KMS-11 (cell line): ENCODE data around the gene FOXP1.

ENCODE experiments used
- H2AFZ ChIP-seq: fragments of 200-600 bp; sonication (generic); 2 replicates; pipeline ENCODE4 v1.6.1; 2016; ENCODE audit warnings: antibody characterized with exemption, mixed run types, low read depth
- H3K27ac ChIP-seq: fragments of 200-600 bp; sonication (generic); 2 replicates; pipeline ENCODE4 v1.6.1; 2016; ENCODE audit warnings: mild to moderate bottlenecking, mixed run types
- H3K27me3 ChIP-seq: fragments of 200-600 bp; sonication (generic); 2 replicates; pipeline ENCODE4 v1.6.1; 2017; ENCODE audit warnings: mild to moderate bottlenecking, low read depth, mixed run types, moderate library complexity; ENCODE audit not compliant: insufficient read depth
- H3K36me3 ChIP-seq: fragments of 200-600 bp; sonication (generic); 2 replicates; pipeline ENCODE4 v1.6.1; 2017; ENCODE audit warnings: mild to moderate bottlenecking, mixed run types; ENCODE audit not compliant: insufficient read depth
- H3K4me1 ChIP-seq: fragments of 200-600 bp; sonication (generic); 2 replicates; pipeline ENCODE4 v1.6.1; 2016; ENCODE audit warnings: mild to moderate bottlenecking, low read depth, mixed run types; ENCODE audit not compliant: poor library complexity, severe bottlenecking
- H3K4me2 ChIP-seq: fragments of 200-600 bp; sonication (generic); 2 replicates; pipeline ENCODE4 v1.7.0; 2016; ENCODE audit warnings: mild to moderate bottlenecking, mixed run types
- H3K4me3 ChIP-seq: fragments of 200-600 bp; sonication (generic); IDR thresholded peaks from 2 replicates; pipeline ENCODE4 v1.6.1; 2017; ENCODE audit warnings: low read depth, low read length, mixed read lengths; ENCODE audit not compliant: insufficient read depth
- H3K79me2 ChIP-seq: fragments of 200-600 bp; sonication (generic); 2 replicates; pipeline ENCODE4 v1.6.1; 2016; ENCODE audit warnings: low read depth, mixed run types; ENCODE audit not compliant: insufficient read depth
- H3K9ac ChIP-seq: fragments of 200-600 bp; sonication (generic); 2 replicates; pipeline ENCODE4 v1.6.1; 2016; ENCODE audit warnings: mild to moderate bottlenecking, mixed run types
- H4K20me1 ChIP-seq: fragments of 200-600 bp; sonication (generic); 2 replicates; pipeline ENCODE4 v1.6.1; 2016; ENCODE audit warnings: mild to moderate bottlenecking, mixed run types; ENCODE audit not compliant: insufficient read depth
- CTCF ChIP-seq: fragments of 200-600 bp; sonication (generic); conservative IDR thresholded peaks from 2 replicates; pipeline ENCODE4 v1.6.1; 2017; ENCODE audit warnings: low read depth, mild to moderate bottlenecking, antibody characterized with exemption, low read length, moderate library complexity, mixed read lengths

FOXP1 gene

GRCh38 chr3:71380096-71380495, 203.4 kb downstream of the FOXP1 start:
- Histone ChIP-seq H3K4me1 (peaks cover 7% of the 10 kb centered on the region), H2AFZ (no peak overlapping the region), H4K20me1 (no peaks in the 10 kb centered on the region), H3K27me3 (no peaks in the 10 kb centered on the region), H3K79me2 (no peaks in the 10 kb centered on the region), H3K4me2 (no peak overlapping the region), H3K4me3 (no peak overlapping the region), H3K9ac (no peak overlapping the region), H3K27ac (no peak overlapping the region), H3K36me3 (no peaks in the 10 kb centered on the region)
- no peak for TF ChIP-seq CTCF

GRCh38 chr3:71378509-71378908, 205.0 kb downstream of the FOXP1 start:
- no peaks in the 10 kb centered on the region for H3K36me3 ChIP-seq
- TF ChIP-seq CTCF = no peak
- H3K4me1 ChIP-seq = peaks cover 23% of the 10 kb centered on the region
- H3K79me2 ChIP-seq = no peaks in the 10 kb centered on the region
- no peak overlapping the region for H3K27ac ChIP-seq
- H3K4me2 ChIP-seq = no peak overlapping the region
- no peaks in the 10 kb centered on the region for H4K20me1 ChIP-seq
- no peak overlapping the region for H3K9ac ChIP-seq
- H3K27me3 ChIP-seq = no peaks in the 10 kb centered on the region
- H2AFZ ChIP-seq = no peak overlapping the region
- H3K4me3 ChIP-seq = no peak overlapping the region

GRCh38 chr3:71376911-71377310, 206.6 kb downstream of the FOXP1 start:
- no peaks in the 10 kb centered on the region for H3K36me3 ChIP-seq
- TF ChIP-seq CTCF = no peak

GRCh38 chr3:71376503-71376902, 207.0 kb downstream of the FOXP1 start:
- Histone ChIP-seq H3K4me1 (peaks cover 42% of the 10 kb centered on the region), H3K9ac (no peak overlapping the region), H3K4me2 (no peak overlapping the region), H4K20me1 (no peaks in the 10 kb centered on the region), H2AFZ (no peak overlapping the region), H3K4me3 (no peak overlapping the region), H3K27ac (no peak overlapping the region), H3K79me2 (no peaks in the 10 kb centered on the region), H3K27me3 (no peaks in the 10 kb centered on the region), H3K36me3 (no peaks in the 10 kb centered on the region)
- TF ChIP-seq CTCF = no peak

More at GRCh38 chr3:71376911-71377310, 206.6 kb downstream of the FOXP1 start:
- Histone ChIP-seq H3K79me2 (no peaks in the 10 kb centered on the region), H2AFZ (no peak overlapping the region), H3K4me1 (peaks cover 39% of the 10 kb centered on the region), H4K20me1 (no peaks in the 10 kb centered on the region), H3K4me3 (no peak overlapping the region), H3K9ac (no peak overlapping the region), H3K27me3 (no peaks in the 10 kb centered on the region), H3K4me2 (no peak overlapping the region), H3K27ac (no peak overlapping the region)
